Tibial artery (tissue), 4 donors: ENCODE data around the gene MTHFD1L.

ENCODE experiments used
- DNase-seq, 2 donors: peaks; one replicate each; pipeline ENCODE4 v3.0.0-alpha.2; 2019
- H3K27ac ChIP-seq, 2 donors: fragments of 200-600 bp; sonication (generic) in 1 of 2; 1 replicate in 1 of 2; 2 replicates in 1 of 2; pipeline ENCODE4 v1.5.1; 2018 to 2019; ENCODE audit warnings: mild to moderate bottlenecking in 1 of 2
- H3K27me3 ChIP-seq, 2 donors: fragments of 200-600 bp; sonication (generic) in 1 of 2; one replicate each; pipeline versions ENCODE4 v1.5.1 to v1.6.0; 2016 to 2019
- H3K36me3 ChIP-seq, 3 donors: fragments of 200-600 bp; sonication (generic) in 2 of 3; one replicate each; pipeline ENCODE4 v1.5.1; 2016 to 2019; ENCODE audit warnings: mild to moderate bottlenecking in 2 of 3
- H3K4me1 ChIP-seq, 4 donors: fragments of 200-600 bp; sonication (generic) in 2 of 4; 1 replicate in 3 of 4; 2 replicates in 1 of 4; pipeline ENCODE4 v1.5.1; 2016 to 2019
- H3K4me3 ChIP-seq, 2 donors: fragments of 200-600 bp; sonication (generic) in 1 of 2; 1 replicate in 1 of 2; 2 replicates in 1 of 2; pipeline ENCODE4 v1.5.1; 2018 to 2019; ENCODE audit warnings: mild to moderate bottlenecking in 2 of 2
- H3K9me3 ChIP-seq, 3 donors: fragments of 200-600 bp; sonication (generic) in 1 of 3; one replicate each; pipeline ENCODE4 v1.5.1; 2016 to 2019
- CTCF ChIP-seq, 2 experiments: fragments of 200-600 bp in 1 of 2; fragments of 450-650 bp in 1 of 2; IDR thresholded peaks; one replicate each; pipeline ENCODE4 v1.5.1; 2017 to 2019; ENCODE audit warnings: antibody characterized with exemption in 2 of 2, mild to moderate bottlenecking in 1 of 2, moderate library complexity in 1 of 2
- intact Hi-C: fragments of 100-400 bp; cut with DNase I; formaldehyde crosslinking; loops from one replicate; pipeline ENCODE4 v1.15.0; 2023; ENCODE audit warnings: low total_unique reads

The MTHFD1L gene

GRCh38 chr6:150890346-150890745 is 24.8 kb downstream of the MTHFD1L start:
- no peak for TF ChIP-seq CTCF (IDR thresholded peaks at IDR 0.05)
- H3K27me3 ChIP-seq, result no peaks in the 10 kb centered on the region
- H3K4me1 ChIP-seq, result peaks cover 0 to 28% (median 7%) of the 10 kb centered on the region in 4 donors
- no peak for DNase-seq
- peak overlapping the region in 1 of 2 donors; percentile 41 for H3K27ac ChIP-seq
- intact Hi-C loops, result loop anchor here (5.0 to 10.0 kb wide), 3 partner anchors 104 to 352 kb away; no protein-coding TSS in a partner anchor
- no peaks in the 10 kb centered on the region for H3K9me3 ChIP-seq
- no peak overlapping the region for H3K4me3 ChIP-seq
- H3K36me3 ChIP-seq, result peaks cover 12 to 23% (median 23%) of the 10 kb centered on the region in 3 donors

GRCh38 chr6:150891888-150892485 is 26.5 kb downstream of the MTHFD1L start:
- peaks cover 12 to 30% (median 23%) of the 10 kb centered on the region in 3 donors for H3K36me3 ChIP-seq
- no peak overlapping the region for H3K27ac ChIP-seq

GRCh38 chr6:150894191-150894744 is 28.8 kb downstream of the MTHFD1L start:
- no peak for DNase-seq
- intact Hi-C loops, result loop anchor here (5.0 to 10.0 kb wide), 3 partner anchors 101 to 348 kb away; no protein-coding TSS in a partner anchor
- H3K4me1 ChIP-seq, result peaks cover 0 to 13% (median 7%) of the 10 kb centered on the region in 4 donors
- H3K27ac ChIP-seq, result no peak overlapping the region
- no peak for TF ChIP-seq CTCF (IDR thresholded peaks at IDR 0.05)
- H3K27me3 ChIP-seq, result no peaks in the 10 kb centered on the region
- H3K9me3 ChIP-seq, result no peaks in the 10 kb centered on the region
- H3K4me3 ChIP-seq, result no peak overlapping the region
- H3K36me3 ChIP-seq, result peaks cover 1 to 14% (median 14%) of the 10 kb centered on the region in 3 donors

More at GRCh38 chr6:150891888-150892485, 26.5 kb downstream of the MTHFD1L start:
- Histone ChIP-seq H3K4me1 (peaks cover 0 to 21% (median 7%) of the 10 kb centered on the region in 4 donors), H3K27me3 (no peaks in the 10 kb centered on the region), H3K9me3 (no peaks in the 10 kb centered on the region), H3K4me3 (no peak overlapping the region)
- peak; percentile 77 to 87 for TF ChIP-seq CTCF (IDR thresholded peaks at IDR 0.05)
- peak; percentile 74 to 86 for DNase-seq
- intact Hi-C loops, result loop anchor here (2.0 to 10.0 kb wide), 4 partner anchors 103 to 443 kb away; no protein-coding TSS in a partner anchor

GRCh38 chr6:150894935-150895552 is 29.5 kb downstream of the MTHFD1L start:
- H3K9me3 ChIP-seq, result no peaks in the 10 kb centered on the region
- H3K4me1 ChIP-seq, result peaks cover 0 to 13% (median 7%) of the 10 kb centered on the region in 4 donors
- intact Hi-C loops, result loop anchor here (5.0 to 10.0 kb wide), 3 partner anchors 100 to 347 kb away; no protein-coding TSS in a partner anchor
- no peak overlapping the region for H3K27ac ChIP-seq
- no peak overlapping the region for H3K4me3 ChIP-seq
- no peak for DNase-seq
- H3K27me3 ChIP-seq, result no peaks in the 10 kb centered on the region
- H3K36me3 ChIP-seq, result peaks cover 0 to 7% (median 6%) of the 10 kb centered on the region in 3 donors
- TF ChIP-seq CTCF (IDR thresholded peaks at IDR 0.05), result no peak

GRCh38 chr6:150895928-150896632 is 30.6 kb downstream of the MTHFD1L start:
- no peak for TF ChIP-seq CTCF (IDR thresholded peaks at IDR 0.05)
- intact Hi-C loops, result loop anchor here (10.0 kb wide), 2 partner anchors 99 to 129 kb away; no protein-coding TSS in a partner anchor
- Histone ChIP-seq H3K4me3 (no peak overlapping the region), H3K27ac (no peak overlapping the region), H3K36me3 (peaks cover 0 to 7% (median 0%) of the 10 kb centered on the region in 3 donors), H3K9me3 (no peaks in the 10 kb centered on the region), H3K4me1 (peaks cover 0 to 13% (median 7%) of the 10 kb centered on the region in 4 donors), H3K27me3 (no peaks in the 10 kb centered on the region)
- DNase-seq, result no peak
